HG02678 (cell line): Measurements from ENCODE around the gene NUTM1.

Experiments used
- ATAC-seq: cut with Tn5 transposase; IDR thresholded peaks from one replicate; pipeline ENCODE4 v1.9.1; 2021; ENCODE audit warnings: mild to moderate bottlenecking, moderate library complexity; ENCODE audit not compliant: unreplicated experiment

Gene NUTM1, protein sequence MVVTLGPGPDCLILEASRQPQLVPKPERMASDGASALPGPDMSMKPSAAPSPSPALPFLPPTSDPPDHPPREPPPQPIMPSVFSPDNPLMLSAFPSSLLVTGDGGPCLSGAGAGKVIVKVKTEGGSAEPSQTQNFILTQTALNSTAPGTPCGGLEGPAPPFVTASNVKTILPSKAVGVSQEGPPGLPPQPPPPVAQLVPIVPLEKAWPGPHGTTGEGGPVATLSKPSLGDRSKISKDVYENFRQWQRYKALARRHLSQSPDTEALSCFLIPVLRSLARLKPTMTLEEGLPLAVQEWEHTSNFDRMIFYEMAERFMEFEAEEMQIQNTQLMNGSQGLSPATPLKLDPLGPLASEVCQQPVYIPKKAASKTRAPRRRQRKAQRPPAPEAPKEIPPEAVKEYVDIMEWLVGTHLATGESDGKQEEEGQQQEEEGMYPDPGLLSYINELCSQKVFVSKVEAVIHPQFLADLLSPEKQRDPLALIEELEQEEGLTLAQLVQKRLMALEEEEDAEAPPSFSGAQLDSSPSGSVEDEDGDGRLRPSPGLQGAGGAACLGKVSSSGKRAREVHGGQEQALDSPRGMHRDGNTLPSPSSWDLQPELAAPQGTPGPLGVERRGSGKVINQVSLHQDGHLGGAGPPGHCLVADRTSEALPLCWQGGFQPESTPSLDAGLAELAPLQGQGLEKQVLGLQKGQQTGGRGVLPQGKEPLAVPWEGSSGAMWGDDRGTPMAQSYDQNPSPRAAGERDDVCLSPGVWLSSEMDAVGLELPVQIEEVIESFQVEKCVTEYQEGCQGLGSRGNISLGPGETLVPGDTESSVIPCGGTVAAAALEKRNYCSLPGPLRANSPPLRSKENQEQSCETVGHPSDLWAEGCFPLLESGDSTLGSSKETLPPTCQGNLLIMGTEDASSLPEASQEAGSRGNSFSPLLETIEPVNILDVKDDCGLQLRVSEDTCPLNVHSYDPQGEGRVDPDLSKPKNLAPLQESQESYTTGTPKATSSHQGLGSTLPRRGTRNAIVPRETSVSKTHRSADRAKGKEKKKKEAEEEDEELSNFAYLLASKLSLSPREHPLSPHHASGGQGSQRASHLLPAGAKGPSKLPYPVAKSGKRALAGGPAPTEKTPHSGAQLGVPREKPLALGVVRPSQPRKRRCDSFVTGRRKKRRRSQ

DNA sequence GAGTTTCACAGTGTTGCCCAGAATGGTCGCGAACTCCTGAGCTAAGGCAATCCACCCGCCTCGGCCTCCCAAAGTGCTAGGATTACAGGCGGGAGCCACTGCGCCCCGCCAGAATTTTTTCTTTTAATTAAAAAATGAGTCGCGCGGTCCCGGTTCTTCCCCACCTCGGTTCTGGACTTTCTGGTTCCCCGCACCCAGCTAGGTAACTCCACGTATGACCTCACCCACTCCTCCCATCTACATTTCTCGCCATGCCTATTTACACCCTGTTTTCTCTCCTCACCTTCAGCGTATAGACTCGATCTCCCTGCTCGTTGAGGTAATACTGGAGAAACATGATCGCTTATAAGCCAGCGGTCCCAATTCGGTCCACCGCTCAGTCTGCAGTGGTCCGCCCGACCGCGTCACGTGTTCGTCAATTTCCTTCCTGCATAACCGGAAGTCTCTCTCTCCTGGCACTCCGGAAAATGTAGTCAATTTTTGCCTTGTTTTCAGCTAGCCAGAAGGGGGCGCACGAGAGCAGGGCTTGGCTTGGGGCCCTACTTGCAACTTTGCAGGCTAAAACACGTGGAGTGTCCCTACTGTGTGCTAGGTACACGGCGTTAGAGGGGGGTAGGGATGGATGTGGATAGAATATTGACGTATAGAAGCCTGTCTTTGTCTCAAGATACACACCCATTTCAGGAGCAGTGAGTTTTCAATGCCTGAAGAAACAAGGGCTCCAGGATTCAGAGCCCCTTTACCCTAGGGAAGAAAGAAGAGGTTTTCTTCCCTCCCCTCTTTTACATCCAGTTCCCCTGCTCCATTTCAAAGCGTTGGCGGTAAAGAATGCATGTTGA, at the start of gene NUTM1, which contains the start of gene NOP10:
Gene NUTM1, plus strand, starts transcription at position 579 of the 839 bp plus-strand sequence. CDS start 382 bp downstream, outside the sequence.
Gene NOP10, minus strand, starts transcription at position 400 of the 839 bp plus-strand sequence. Its CDS starts 63 bp downstream, at position 337.
- peak; percentile 93 for ATAC-seq

DNA sequence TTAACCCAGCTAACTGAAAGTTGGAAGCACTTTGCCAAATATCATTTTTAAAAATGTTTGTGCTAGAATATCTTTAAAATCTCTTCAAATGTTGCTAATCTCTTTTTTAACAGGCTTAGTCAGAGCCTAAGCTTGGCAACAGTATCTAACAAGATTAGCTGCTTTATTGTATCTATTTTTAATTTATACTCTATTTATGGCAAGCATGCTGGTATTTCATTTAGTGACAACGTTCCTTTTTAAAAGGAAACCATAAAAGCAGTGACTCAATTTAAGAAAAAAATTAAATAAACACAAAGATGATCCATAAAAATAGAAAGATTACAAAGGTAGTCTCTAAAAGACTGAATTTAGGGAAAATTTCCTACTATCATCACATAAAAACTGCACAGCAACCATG, 46.1 kb upstream of the NUTM1 start:
- no peak for ATAC-seq

DNA sequence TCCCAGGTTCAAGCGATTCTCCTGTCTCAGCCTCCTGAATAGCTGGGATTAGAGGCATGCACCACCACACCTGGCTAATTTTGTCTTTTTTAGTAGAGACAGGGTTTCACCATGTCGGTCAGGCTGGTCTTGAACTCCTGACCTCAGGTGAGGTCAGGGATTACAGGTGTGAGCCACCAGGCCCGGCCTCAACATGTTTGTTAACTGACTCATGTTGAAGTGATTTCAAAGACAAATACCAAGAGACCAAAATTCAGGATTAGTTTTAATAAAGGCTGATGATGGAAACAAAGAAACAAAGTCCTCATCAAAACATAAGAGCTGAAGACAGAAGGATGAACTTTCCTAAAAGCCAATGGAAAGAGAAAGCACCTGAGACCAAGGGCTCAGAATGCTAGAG, 42.1 kb upstream of the NUTM1 start:
- no peak for ATAC-seq

DNA sequence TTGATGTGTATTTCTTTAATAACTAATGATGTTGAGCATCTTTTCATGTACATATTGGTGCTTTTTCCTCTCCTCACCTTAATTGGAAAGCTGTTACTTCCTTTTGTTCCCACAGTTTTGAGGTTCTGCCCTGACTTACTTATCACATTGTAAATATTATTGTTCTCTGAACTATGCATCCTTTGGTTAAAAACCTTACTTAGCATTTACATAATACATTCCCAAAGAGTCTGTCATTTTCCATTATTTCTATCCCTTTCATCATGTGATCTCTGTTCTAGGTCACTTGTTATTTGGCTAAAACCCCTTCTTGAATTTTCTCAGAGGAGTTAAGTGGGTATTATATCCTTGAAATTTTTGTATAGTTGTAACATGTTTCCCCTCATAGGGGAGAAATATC, 38.5 kb upstream of the NUTM1 start:
- ATAC-seq, result no peak

GRCh38 chr15:34311563-34311962, 31.6 kb upstream of the NUTM1 start:
- no peak for ATAC-seq

DNA sequence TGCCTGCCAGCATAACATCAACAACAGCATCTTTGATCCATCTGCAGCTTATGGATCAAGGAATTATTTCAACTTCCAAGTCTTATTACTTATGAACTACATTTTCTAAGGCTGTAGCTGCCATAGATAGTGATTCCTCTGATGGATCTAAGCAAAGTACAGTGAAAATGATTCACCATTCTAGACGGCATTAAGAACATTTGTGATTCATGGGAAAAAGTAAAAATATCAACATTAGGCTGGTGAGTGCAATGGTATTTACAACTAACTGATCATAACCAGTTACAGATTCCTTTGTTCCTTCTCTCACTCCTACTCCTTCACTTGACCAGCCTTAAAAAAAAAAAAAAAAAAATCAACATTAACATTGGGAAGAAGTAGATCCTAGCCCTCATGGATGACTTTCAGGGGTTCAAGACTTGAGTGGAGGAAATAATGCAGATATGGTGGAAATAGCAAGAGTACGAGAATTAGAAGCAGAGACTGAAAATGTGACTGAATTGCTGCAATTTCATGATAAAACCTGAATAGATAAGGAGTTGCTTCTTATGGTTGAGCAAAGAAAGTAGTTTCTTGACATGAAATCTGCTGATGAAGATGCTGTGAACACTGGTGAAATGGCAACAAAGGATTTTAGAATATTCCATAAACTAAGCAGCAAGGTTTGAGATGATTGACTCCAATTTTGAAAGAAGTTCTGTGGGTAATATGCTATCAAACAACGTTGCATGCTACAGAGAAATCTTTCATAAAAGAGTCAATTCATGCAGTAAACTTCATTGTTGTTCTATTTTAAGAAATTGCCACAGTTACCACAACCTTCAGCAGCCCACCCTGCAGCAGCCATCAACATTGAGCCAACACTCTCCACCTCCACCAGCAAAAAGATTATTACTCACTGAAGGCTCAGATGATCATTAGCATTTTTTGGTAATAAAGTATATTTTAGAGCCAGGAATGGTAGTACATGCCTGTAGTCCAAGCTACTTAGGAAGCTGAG, 28.3 kb upstream of the NUTM1 start:
- ATAC-seq, result no peak

DNA sequence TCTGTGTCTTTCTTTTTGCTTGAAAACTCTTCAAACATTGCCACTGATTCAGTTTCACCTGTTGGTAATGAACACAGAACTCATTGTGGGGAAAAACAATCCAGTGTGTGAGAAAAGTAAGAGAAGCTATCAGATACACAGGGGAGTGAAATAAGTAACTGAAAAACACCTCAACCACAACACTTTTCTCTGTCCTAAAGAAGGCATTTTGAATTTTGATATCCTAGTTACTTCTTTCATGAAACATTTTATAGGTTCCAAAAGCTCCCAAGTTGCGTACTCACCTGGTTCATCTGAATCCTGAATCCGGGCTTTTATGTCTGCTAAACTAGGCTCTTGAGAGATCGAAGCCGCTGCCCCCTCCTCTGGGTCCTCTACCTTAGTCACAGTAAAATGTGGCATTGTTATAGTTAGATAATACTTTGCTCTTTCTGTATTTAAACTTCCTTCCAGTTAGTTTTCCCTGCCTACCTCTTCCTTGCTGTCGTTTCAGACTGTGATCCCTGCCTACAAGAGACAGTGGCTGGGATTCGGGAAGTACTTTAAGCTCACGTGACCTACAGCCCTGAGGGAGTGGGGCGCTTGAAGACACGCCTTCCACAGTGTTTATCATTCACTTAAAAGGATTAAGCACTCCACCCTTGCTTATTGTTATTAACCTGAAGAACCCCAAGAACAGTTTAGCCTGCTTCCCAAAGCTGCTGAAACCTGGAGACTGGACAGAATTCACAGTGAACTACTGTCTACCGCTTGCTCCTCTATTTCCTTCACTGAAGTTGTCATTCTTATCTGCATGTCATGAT, 24.6 kb upstream of the NUTM1 start:
- ATAC-seq, result peak; percentile 75

DNA sequence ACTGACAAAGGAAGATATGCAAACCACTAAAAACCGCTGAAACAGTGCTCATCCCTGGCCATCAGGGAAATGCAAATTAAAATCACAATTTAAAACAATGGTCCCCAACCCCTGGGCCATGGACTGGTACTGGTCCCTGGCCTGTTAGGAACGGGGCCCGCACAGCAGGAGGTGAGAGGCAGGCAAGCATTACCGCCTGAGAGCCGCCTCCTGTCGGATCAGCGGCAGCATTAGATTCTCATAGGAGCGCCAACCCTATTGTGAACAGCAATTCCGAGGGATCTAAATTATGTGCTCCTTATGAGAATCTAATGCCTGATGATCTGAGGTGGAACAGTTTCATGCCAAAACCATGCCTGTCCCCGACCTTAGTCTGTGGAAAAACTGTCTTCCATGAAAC, 19.9 kb upstream of the NUTM1 start:
- ATAC-seq, result no peak

DNA sequence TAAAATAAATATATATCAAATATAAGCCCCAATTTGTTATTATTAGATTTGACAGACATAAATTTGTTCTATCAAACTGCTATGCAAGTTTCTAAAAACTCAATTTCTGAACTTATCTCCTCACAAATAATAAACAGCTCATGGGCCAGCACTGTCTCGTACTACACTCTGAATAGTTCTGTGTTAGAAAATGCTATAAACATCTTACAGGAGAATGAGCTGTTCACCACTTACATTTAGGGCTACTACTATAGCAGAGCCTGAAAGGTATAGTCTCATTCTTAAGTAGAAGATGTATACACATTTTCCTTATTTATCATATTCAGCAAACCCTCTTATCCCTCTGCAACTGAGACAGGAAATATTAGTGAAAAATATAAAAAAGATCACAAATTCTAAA, 18.2 kb upstream of the NUTM1 start:
- no peak for ATAC-seq

GRCh38 chr15:34325368-34325767, 17.7 kb upstream of the NUTM1 start:
- no peak for ATAC-seq

- no peak for ATAC-seq
These were observed 15.2 kb upstream of the NUTM1 start for GRCh38 chr15:34327906-34328305.

GRCh38 chr15:34329006-34329405, 14.1 kb upstream of the NUTM1 start:
- ATAC-seq, result no peak

DNA sequence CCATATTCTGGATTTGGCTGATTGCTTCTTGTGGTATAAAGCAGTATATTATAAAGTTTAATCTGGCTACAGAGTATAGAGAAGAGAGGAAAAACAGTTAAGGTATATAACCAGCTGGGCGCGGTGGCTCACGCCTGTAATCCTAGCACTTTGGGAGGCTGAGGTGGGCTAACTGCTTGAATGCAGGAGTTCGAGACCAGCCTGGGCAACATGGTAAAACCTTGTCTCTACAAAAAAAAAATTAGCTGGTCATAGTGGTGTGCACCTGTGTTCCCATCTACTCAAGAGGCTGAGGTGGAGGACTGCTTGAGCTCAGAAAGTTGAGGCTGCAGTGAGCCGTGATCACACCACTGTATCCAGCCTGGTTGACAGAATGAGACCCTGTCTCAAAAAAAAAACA, 12.8 kb upstream of the NUTM1 start:
- no peak for ATAC-seq

DNA sequence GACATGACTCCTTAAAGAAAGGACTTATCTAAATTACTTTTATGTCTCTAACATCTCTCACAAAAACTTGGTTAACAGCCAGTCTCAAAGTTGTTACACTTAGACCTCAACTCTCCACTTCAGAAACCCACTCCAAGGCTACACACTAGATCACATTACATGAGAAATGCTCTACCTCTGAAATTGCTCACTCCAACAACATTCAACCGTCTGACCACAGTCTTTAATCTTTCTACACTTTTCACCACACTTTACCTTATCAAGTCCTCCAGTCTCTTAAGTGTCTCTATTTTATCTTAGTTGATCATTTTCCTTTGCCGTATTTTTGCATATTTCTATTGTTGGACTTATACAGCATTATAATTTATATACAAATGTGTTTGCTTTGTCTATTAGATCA, 11.3 kb upstream of the NUTM1 start:
- ATAC-seq, result no peak

DNA sequence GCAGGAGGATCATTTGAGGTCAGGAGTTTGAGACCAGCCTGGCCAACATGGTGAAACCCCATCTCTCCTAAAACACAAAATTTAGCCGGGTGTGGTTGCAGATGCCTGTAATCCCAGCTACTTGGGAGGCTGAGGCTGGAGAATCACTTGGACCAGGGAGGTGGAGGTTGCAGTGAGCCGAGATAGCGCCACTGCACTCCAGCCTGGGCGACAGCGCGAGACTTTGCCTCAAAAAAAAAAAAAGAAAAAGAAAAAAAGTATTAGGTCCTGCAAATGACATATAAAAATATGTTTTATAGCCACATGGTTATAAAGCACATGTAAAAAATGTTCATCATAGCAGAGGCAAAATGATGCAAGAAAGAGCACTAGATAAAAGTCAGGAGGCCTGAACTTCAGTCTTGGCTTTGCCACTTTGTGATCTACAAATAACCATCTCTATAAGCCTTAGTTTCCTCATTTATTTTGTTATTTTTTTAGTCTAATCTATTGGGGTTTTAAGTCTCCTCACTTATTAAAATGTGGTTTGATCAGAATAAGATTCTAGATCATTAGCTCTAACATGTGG, 10.5 kb upstream of the NUTM1 start:
- ATAC-seq, result no peak

DNA sequence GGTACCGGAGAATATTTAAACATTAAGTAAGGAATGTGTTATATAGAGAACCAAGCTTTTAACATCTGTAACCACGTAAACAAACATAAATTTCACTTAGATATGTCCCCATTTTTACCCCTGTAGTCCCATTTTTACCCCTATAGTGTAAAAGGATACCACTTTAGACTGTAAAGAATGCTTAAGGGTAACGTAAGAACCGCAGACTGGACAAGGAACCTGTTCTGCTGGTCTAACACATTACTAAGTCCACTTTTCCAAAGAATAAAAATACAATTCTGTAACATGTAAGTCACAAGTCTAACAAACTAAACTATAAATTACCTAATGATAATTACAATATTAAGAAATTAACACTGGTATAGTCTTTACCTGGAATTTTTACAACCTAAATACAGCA, 8.4 kb upstream of the NUTM1 start:
- no peak for ATAC-seq

DNA sequence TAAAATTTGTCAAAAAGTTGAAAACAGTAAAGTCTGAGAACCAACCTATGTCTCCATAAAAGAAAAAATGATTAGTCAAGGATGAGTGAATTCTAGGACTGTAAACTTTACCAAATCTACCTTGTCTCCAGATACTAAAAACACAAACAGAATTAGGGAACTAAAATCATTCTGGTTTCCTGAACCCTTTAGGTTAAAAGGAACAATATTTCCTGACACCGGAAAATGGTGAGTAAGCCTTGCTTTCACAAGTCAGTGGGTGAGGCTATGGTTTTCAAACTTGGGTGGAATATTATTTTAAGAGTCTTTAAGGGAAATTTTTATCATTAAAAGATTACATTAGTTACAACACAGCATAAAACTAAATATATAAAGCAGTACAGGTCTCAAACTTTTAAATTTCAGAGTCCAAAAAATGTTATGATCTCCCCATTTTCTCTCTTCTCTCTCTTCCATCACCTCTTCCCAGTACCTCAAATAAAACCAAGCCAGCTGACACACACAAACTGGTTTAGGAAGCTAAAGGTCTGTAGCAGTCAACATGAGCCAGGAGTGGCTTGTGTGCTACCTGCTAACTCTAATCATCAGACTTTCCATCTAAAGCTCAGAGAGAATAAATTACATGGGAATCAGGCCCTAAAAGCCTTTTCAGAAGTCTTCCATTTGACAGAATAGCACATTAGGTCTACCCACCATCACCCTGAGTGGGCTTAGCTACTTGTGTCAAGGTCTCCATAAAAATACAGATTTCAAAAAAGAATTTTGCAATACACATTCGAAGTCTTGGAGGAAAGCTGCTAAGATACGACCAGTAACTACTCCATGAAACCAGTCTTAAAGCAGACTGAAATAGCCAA, 7.7 kb upstream of the NUTM1 start:
- no peak for ATAC-seq
